SW480 (cell line): ENCODE data around the gene VWF.
"Not testable (repeated sequence)": the region's sequence is repeated elsewhere in the genome, so short reads cannot be mapped to it uniquely, and the experiment has no call there.

Experiments used
- DNase-seq: peaks from one replicate; pipeline ENCODE4 v3.0.0-alpha.2; 2016; ENCODE audit warnings: low spot score

VWF gene

DNA sequence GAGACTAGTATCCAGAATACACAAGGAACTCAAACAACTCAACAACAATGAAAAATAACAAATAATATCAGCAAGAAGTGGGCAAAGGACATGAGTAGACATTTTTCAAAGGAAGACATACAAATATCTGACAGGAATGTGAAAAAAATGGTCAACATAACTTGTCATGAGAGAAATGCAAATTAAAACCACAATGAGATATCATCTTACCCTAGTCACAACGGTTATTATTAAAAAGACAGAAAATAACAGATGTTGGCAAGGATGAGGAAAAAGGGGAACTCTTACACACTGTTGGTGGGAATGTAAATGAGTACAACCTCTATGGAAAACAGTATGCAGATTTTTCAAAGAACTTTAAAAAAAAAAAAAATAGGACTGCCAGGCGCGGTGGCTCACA is 20.4 kb downstream of the VWF start:
- no peak for DNase-seq

DNA sequence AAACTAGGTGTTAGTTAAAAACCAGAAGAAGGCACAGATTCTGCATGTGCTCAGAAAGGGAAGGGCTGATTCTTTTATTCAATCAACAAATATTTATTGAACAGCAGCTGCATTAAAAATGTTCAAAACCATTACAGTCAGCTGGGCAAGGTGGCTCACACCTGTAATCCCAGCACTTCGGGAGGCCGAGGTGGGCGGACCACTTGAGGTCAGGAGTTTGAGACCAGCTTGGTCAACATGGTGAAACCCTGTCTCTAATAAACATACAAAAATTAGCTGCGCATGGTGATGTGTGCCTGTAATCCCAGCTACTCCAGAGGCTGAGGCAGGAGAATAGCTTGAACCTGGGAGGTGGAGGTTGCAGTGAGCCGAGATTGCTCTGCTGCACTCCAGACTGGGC is 22.4 kb downstream of the VWF start:
- DNase-seq, result not testable (repeated sequence)

DNA sequence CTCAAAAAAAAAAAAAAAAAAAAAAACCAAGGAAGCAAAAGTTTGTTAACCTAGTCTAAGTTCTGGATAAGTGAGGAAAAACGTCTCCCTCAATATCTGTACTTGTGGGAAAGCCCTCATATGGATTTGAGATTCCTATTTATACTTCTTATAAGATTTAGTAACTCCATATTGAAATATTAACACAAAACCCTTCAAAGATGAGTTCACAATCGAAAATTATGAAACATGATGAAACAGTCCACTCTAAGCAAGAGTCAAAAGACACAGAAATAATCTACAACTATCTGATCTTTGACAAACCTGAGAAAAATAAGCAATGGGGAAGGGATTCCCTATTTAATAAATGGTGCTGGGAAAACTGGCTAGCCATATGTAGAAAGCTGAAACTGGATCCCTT is 25.2 kb downstream of the VWF start:
- no peak for DNase-seq

DNA sequence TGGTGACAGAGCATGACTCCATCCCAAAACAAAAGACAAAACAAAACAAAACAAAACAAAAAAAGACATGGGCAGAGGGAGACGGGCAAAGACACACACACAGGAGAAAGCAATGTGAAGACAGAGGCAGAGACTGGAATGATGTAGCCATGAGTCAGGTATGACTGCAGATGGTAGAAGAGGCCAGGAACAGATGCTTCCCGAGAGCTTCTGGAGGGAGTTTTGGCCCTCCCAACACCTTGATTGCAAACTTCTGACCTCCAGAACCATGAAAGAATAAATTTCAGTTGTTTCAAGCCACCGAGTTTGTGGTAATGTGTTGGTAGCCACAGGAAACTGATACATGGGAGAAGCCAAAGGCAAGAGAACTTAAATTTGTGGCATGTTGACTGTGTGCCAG is 27.1 kb downstream of the VWF start:
- no peak for DNase-seq

GRCh38 chr12:6096527-6096926 is 27.9 kb downstream of the VWF start:
- no peak for DNase-seq

DNA sequence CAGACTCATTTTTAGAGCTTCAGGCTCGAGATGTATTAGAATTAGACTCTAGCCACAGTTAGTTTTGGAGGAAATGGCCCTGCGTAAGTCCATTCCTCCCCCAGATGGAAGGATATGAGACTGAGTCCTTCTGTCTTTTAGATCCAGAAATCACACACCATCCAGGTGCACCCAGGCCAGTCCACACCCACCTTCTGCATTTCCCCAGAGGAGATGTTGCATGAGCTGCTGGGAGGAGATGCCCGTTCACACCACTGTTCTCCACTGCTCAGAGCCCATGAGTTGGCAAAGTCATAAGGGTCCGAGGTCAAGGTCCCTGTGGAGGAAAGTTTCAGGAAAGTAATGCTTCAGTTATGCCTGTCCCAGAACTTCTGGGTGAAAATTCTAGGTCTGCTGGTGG is 29.2 kb downstream of the VWF start:
- DNase-seq, result no peak

DNA sequence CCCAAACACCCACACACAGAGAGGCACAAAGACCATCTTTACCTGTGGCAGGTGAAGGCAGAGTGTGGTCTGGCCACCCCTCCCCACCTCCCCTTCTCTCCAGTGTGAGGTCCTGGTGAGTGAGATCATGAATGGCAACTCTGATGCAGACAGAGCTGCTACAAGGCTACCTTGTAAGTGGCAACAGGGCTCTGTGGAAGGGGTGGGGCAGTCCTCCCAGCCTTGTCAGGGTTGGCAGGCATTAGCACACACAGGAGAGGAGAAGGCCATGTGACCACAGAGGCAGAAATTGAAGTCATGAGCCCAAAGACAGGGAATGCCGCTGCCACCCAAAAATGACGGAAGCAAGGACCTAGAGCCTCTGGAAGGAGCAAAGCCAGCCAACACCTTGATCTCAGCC is 30.7 kb downstream of the VWF start:
- peak; percentile 60 for DNase-seq

- DNase-seq, result peak; percentile 77
Measured at GRCh38 chr12:6092784-6093722, 31.4 kb downstream of the VWF start.

GRCh38 chr12:6091786-6092566 is 32.5 kb downstream of the VWF start:
- no peak for DNase-seq

- no peak for DNase-seq
Measured at GRCh38 chr12:6090803-6091202, 33.7 kb downstream of the VWF start.

GRCh38 chr12:6088921-6089747 is 35.3 kb downstream of the VWF start:
- DNase-seq, result peak; percentile 88

GRCh38 chr12:6086316-6086715 is 38.2 kb downstream of the VWF start:
- no peak for DNase-seq

DNA sequence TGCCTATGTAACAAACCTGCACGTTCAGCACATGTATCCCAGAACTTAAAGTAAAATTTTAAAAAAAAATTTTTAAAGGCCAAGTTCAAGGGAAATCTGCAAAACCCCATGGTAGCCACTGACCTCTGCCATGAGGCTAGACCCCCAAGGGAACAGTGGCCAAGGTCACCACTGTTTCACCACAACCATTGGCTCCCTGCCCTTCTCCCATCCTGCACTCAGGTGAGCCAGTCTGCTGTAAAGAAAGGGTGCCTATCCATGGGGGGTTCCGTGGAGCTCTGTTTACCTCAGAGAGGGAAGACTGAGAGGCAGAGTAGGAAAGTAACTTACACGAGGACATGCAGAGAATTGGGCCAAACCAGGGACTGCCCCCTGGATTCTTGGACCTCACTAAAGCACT is 38.6 kb downstream of the VWF start:
- DNase-seq, result no peak

- DNase-seq, result no peak
Measured at GRCh38 chr12:6084969-6085450, 39.5 kb downstream of the VWF start.

GRCh38 chr12:6084261-6084968 is 40.1 kb downstream of the VWF start:
- DNase-seq, result no peak

- DNase-seq, result no peak
Measured at GRCh38 chr12:6083601-6084000, 40.9 kb downstream of the VWF start.

GRCh38 chr12:6082613-6083012 is 41.9 kb downstream of the VWF start:
- DNase-seq, result no peak

DNA sequence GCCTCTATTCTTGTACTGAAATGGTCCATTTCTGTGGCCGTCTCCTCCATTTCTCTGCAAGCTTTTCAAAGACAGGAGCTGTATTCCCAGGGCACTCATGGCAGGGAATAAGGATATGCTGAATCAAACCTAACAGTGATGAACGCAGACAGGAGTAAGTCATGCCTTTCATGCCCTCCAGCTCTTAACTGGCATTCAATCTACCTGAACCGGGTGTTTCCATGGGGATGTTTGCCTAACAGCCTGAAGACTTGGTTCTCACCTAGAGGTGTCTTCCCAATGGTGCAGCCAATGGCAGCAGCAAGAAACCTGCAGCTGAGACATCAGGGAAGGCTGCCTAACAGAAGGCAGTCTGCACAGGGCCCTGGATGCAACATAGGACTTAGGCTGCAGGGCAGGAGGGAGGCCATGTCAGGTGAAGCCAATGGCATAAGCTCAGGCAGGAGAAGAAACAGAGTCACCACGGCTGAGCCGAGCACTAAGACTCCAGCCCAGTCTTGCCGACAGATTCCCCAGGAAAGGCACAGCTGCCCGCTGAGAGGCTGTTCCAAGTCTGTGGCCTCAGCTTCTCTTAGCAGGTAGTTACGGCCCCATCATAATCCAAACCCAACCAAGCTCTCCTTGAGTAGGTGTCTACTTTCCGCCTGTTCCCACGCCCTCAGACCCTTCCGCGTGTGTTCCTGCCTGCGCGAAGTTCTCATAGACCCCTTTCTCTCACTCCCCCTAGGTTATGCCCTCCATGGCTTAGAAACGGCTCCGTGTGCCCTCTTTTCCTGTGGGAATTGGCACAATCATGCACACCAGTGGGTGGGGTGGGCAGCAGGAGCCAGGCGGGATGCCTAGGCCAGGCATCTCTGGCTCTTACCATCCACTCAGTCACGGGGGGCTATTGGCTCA is 44.1 kb downstream of the VWF start:
- DNase-seq, result no peak

GRCh38 chr12:6078398-6079096 is 45.9 kb downstream of the VWF start:
- DNase-seq, result peak; percentile 88

- DNase-seq, result no peak
Measured at GRCh38 chr12:6077692-6078083, 46.8 kb downstream of the VWF start.
